ENCODE data around the gene PPM1J. TPM values are rescaled to one million over a fixed set of nuclear protein-coding genes. Genes with fewer than 3 reads are reported as not detected.
A peak's percentile ranks its signal among the peaks of the same experiment; 100 is the strongest.

The PPM1J gene
- polyA plus RNA-seq, 1 donor, result 1.1 TPM

GRCh38 chr1:112689196-112689841 is 25.8 kb downstream of the PPM1J start:
- DNase-seq, result no peak

- no peak for DNase-seq
Measured at GRCh38 chr1:112688781-112689193, 26.3 kb downstream of the PPM1J start.

GRCh38 chr1:112687785-112688496 is 27.2 kb downstream of the PPM1J start:
- DNase-seq, result no peak

- no peak for DNase-seq
Measured at GRCh38 chr1:112687361-112687760, 27.8 kb downstream of the PPM1J start.

GRCh38 chr1:112686835-112687234 is 28.3 kb downstream of the PPM1J start:
- no peak for DNase-seq

GRCh38 chr1:112686417-112686816 is 28.7 kb downstream of the PPM1J start:
- DNase-seq, result no peak

- no peak for DNase-seq
Measured at GRCh38 chr1:112685913-112686312, 29.2 kb downstream of the PPM1J start.

- DNase-seq, result no peak
Measured at GRCh38 chr1:112678605-112679004, 36.5 kb downstream of the PPM1J start.

- no peak for DNase-seq
Measured at GRCh38 chr1:112677501-112677900, 37.6 kb downstream of the PPM1J start.

- DNase-seq, result no peak
Measured at GRCh38 chr1:112676543-112676942, 38.6 kb downstream of the PPM1J start.

GRCh38 chr1:112675728-112676381 is 39.3 kb downstream of the PPM1J start:
- DNase-seq, result no peak

- peak; percentile 68 for DNase-seq
Measured at GRCh38 chr1:112674986-112675727, 40.0 kb downstream of the PPM1J start.

- peak; percentile 69 for DNase-seq
Measured at GRCh38 chr1:112674440-112674985, 40.6 kb downstream of the PPM1J start, which contains the start of gene MOV10. Gene MOV10 (plus strand): TSS chr1:112674659. CDS start chr1:112674913, 254 bp downstream.

GRCh38 chr1:112673592-112674439 is 41.3 kb downstream of the PPM1J start:
- peak; percentile 33 for DNase-seq

GRCh38 chr1:112672842-112673241 is 42.3 kb downstream of the PPM1J start:
- no peak for DNase-seq

GRCh38 chr1:112672009-112672408 is 43.1 kb downstream of the PPM1J start:
- no peak for DNase-seq

GRCh38 chr1:112666946-112667345 is 48.2 kb downstream of the PPM1J start:
- no peak for DNase-seq

- DNase-seq, result no peak
Measured at GRCh38 chr1:112665857-112666256, 49.3 kb downstream of the PPM1J start.

Data from left kidney (tissue), 2 donors.